WTC11 (cell line): ENCODE data around the gene GBP5. TPM values are rescaled to one million over a fixed set of nuclear protein-coding genes. Genes with fewer than 3 reads are reported as not detected.
A peak's percentile ranks its signal among the peaks of the same experiment; 100 is the strongest.

Experiments used
- ATAC-seq: fragments of 200-7000 bp; cut with Tn5 transposase; 2 replicates; pipeline ENCODE4 v1.10.0; 2021; ENCODE audit warnings: mild to moderate bottlenecking, moderate library complexity
- CTCF ChIA-PET: fragments of 300-600 bp; sonication (Branson Sonifier 250); formaldehyde crosslinking; loops from one replicate; lab custom pipeline; 2021; ENCODE audit warnings: antibody characterized with exemption; lab: Charles Lee
- POLR2A ChIA-PET: fragments of 350-600 bp; sonication (Branson Sonifier 250); formaldehyde crosslinking; loops from one replicate; lab custom pipeline; 2021; ENCODE audit warnings: antibody characterized with exemption; lab: Charles Lee
- DNase-seq: peaks from one replicate; pipeline ENCODE4 v3.0.0; 2021; ENCODE audit warnings: low spot score
- H3K27ac Mint-ChIP-seq: 2 replicates; pipeline ENCODE4 v1.8.0; 2021; ENCODE audit warnings: mixed read lengths
- H3K27me3 Mint-ChIP-seq: 2 replicates; pipeline ENCODE4 v1.8.0; 2021; ENCODE audit warnings: low read depth, mild to moderate bottlenecking, moderate library complexity, mixed read lengths
- H3K36me3 Mint-ChIP-seq: 2 replicates; pipeline ENCODE4 v1.8.0; 2021; ENCODE audit warnings: mixed read lengths
- H3K4me1 Mint-ChIP-seq: 2 replicates; pipeline ENCODE4 v1.8.0; 2022; ENCODE audit warnings: mixed read lengths
- H3K4me3 Mint-ChIP-seq: 2 replicates; pipeline ENCODE4 v1.8.0; 2021; ENCODE audit warnings: mild to moderate bottlenecking, moderate library complexity, mixed read lengths
- H3K9me3 Mint-ChIP-seq: 2 replicates; pipeline ENCODE4 v1.8.0; 2021; ENCODE audit warnings: mixed read lengths
- ARID4B ChIP-seq: sonication (generic); formaldehyde crosslinking; IDR thresholded peaks from 2 replicates; pipeline ENCODE4 v1.8.0; 2023; ENCODE audit warnings: missing genetic modification reagents, mild to moderate bottlenecking, borderline replicate concordance
- ATF6 ChIP-seq: sonication (generic); formaldehyde crosslinking; IDR thresholded peaks from 2 replicates; pipeline ENCODE4 v1.8.1; 2023; ENCODE audit warnings: mild to moderate bottlenecking, missing genetic modification reagents
- CDX4 ChIP-seq: fragments of 250-450 bp; sonication (Bioruptor Pico); IDR thresholded peaks from 2 replicates; pipeline ENCODE4 v1.9.0; 2021; ENCODE audit warnings: moderate library complexity, mild to moderate bottlenecking, inconsistent platforms, borderline replicate concordance
- CREB1 ChIP-seq: sonication (generic); formaldehyde crosslinking; IDR thresholded peaks from 2 replicates; pipeline ENCODE4 v1.8.0; 2023; ENCODE audit warnings: mild to moderate bottlenecking, missing genetic modification reagents
- E2F4 ChIP-seq: sonication (generic); formaldehyde crosslinking; IDR thresholded peaks from 2 replicates; pipeline ENCODE4 v1.8.1; 2022; ENCODE audit warnings: low read depth, mild to moderate bottlenecking, moderate library complexity, missing genetic modification reagents, borderline replicate concordance
- ERG ChIP-seq: fragments of 250-450 bp; sonication (Bioruptor Pico); IDR thresholded peaks from 2 replicates; pipeline ENCODE4 v1.8.0; 2021; ENCODE audit warnings: mild to moderate bottlenecking
- GABPB1 ChIP-seq: sonication (generic); formaldehyde crosslinking; IDR thresholded peaks from 2 replicates; pipeline ENCODE4 v1.8.1; 2023; ENCODE audit warnings: mild to moderate bottlenecking, missing genetic modification reagents
- GRHL2 ChIP-seq: fragments of 250-450 bp; sonication (Bioruptor Pico); IDR thresholded peaks from 2 replicates; pipeline ENCODE4 v1.8.0; 2022; ENCODE audit warnings: mild to moderate bottlenecking, moderate library complexity; ENCODE audit not compliant: insufficient replicate concordance, severe bottlenecking
- IRF1 ChIP-seq: sonication (generic); formaldehyde crosslinking; IDR thresholded peaks from 2 replicates; pipeline ENCODE4 v1.8.0; 2023; ENCODE audit warnings: missing genetic modification reagents
- IRF2 ChIP-seq: sonication (generic); formaldehyde crosslinking; IDR thresholded peaks from 2 replicates; pipeline ENCODE4 v1.8.0; 2022; ENCODE audit warnings: low read depth, missing genetic modification reagents, borderline replicate concordance
- KAT7 ChIP-seq: sonication (generic); formaldehyde crosslinking; IDR thresholded peaks from 2 replicates; pipeline ENCODE4 v1.8.1; 2023; ENCODE audit warnings: missing genetic modification reagents, mild to moderate bottlenecking, borderline replicate concordance
- NR1H2 ChIP-seq: sonication (generic); formaldehyde crosslinking; IDR thresholded peaks from 2 replicates; pipeline ENCODE4 v1.9.0; 2021; ENCODE audit warnings: mild to moderate bottlenecking, moderate library complexity, missing genetic modification reagents
- NR2C2 ChIP-seq: sonication (generic); formaldehyde crosslinking; IDR thresholded peaks from 2 replicates; pipeline ENCODE4 v1.8.0; 2022; ENCODE audit warnings: mild to moderate bottlenecking, missing genetic modification reagents
- RELA ChIP-seq: sonication (generic); formaldehyde crosslinking; IDR thresholded peaks from 2 replicates; pipeline ENCODE4 v1.8.1; 2022; ENCODE audit warnings: missing genetic modification reagents, mild to moderate bottlenecking, borderline replicate concordance
- RORB ChIP-seq: fragments of 250-450 bp; sonication (Bioruptor Pico); IDR thresholded peaks from 2 replicates; pipeline ENCODE4 v1.9.0; 2021; ENCODE audit warnings: mild to moderate bottlenecking
- TCF7 ChIP-seq: sonication (generic); formaldehyde crosslinking; IDR thresholded peaks from 2 replicates; pipeline ENCODE4 v1.8.0; 2022; ENCODE audit warnings: mild to moderate bottlenecking, low read depth, missing genetic modification reagents, moderate library complexity
- TEAD1 ChIP-seq: sonication (generic); formaldehyde crosslinking; IDR thresholded peaks from 2 replicates; pipeline ENCODE4 v1.8.0; 2022; ENCODE audit warnings: mild to moderate bottlenecking, missing genetic modification reagents
- TP53 ChIP-seq: sonication (generic); formaldehyde crosslinking; IDR thresholded peaks from 2 replicates; pipeline ENCODE4 v1.8.1; 2023; ENCODE audit warnings: mild to moderate bottlenecking, missing genetic modification reagents
- ZNF121 ChIP-seq: sonication (generic); formaldehyde crosslinking; IDR thresholded peaks from 2 replicates; pipeline ENCODE4 v1.8.0; 2023; ENCODE audit warnings: missing genetic modification reagents
- total RNA-seq: library from RNA; stranded (reverse); gene quantifications from 3 replicates; pipeline ENCODE4 v1.2.3, GENCODE V29; 2021
- TF ChIP-seq, protein P1 (sequence below): sonication (generic); formaldehyde crosslinking; IDR thresholded peaks from 2 replicates; pipeline ENCODE4 v1.8.0; 2023; ENCODE audit warnings: mild to moderate bottlenecking, missing genetic modification reagents

The GBP5 gene
- total RNA-seq, 1 experiment from 2014 or later = 0.17 TPM

DNA sequence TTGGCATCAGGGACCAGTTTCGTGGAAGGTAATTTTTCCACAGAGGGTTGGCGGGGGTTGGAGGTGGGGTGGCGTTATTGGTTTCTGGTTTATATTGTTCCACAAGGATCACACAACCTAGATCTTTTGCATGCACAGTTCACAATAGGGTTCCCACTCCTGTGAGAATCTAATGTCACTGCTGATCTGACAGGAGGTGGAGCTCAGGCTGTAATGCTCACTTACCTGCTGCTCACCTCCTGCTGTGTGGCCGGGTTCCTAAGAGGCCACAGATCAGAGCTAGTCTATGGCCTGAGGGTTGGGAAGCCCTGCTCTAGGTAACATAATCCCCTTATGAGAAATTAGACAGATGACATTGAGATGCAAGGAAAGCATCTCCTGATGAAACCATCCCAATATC is 12.6 kb downstream of the GBP5 start:
- DNase-seq = no peak
- POLR2A ChIA-PET = no interaction called here
- Mint-ChIP-seq H3K9me3 (no peaks in the 10 kb centered on the region), H3K4me3 (no peak overlapping the region)
- TF ChIP-seq, protein P1, sequence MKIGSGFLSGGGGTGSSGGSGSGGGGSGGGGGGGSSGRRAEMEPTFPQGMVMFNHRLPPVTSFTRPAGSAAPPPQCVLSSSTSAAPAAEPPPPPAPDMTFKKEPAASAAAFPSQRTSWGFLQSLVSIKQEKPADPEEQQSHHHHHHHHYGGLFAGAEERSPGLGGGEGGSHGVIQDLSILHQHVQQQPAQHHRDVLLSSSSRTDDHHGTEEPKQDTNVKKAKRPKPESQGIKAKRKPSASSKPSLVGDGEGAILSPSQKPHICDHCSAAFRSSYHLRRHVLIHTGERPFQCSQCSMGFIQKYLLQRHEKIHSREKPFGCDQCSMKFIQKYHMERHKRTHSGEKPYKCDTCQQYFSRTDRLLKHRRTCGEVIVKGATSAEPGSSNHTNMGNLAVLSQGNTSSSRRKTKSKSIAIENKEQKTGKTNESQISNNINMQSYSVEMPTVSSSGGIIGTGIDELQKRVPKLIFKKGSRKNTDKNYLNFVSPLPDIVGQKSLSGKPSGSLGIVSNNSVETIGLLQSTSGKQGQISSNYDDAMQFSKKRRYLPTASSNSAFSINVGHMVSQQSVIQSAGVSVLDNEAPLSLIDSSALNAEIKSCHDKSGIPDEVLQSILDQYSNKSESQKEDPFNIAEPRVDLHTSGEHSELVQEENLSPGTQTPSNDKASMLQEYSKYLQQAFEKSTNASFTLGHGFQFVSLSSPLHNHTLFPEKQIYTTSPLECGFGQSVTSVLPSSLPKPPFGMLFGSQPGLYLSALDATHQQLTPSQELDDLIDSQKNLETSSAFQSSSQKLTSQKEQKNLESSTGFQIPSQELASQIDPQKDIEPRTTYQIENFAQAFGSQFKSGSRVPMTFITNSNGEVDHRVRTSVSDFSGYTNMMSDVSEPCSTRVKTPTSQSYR = no peak
- no peak for TF ChIP-seq TP53 (CRISPR knock-in tag)
- TF ChIP-seq RELA (CRISPR knock-in tag) = no peak
- no peak for TF ChIP-seq KAT7 (CRISPR knock-in tag)
- no peak for TF ChIP-seq ATF6 (CRISPR knock-in tag)
- no peak for TF ChIP-seq TCF7
- TF ChIP-seq GRHL2 (CRISPR knock-in tag) = no peak
- TF ChIP-seq IRF1 (CRISPR knock-in tag) = no peak
- TF ChIP-seq E2F4 = no peak
- no peak for TF ChIP-seq ERG (CRISPR knock-in tag)
- TF ChIP-seq CREB1 (CRISPR knock-in tag) = no peak
- TF ChIP-seq GABPB1 (CRISPR knock-in tag) = no peak
- TF ChIP-seq ARID4B (CRISPR knock-in tag) = no peak
- TF ChIP-seq TEAD1 (CRISPR knock-in tag) = no peak
- TF ChIP-seq ZNF121 = no peak
- TF ChIP-seq NR1H2 (CRISPR knock-in tag) = no peak
- no peak for TF ChIP-seq NR2C2
- TF ChIP-seq RORB (CRISPR knock-in tag) = no peak
- TF ChIP-seq IRF2 (CRISPR knock-in tag) = no peak
- no peak for TF ChIP-seq CDX4 (CRISPR knock-in tag)
- TF ChIP-seq, all 79 proteins: peak for 0
- ATAC-seq = peak; percentile 38; the same call in 1 of the 2 replicates
- peaks cover 15% of the 10 kb centered on the region for H3K4me1 Mint-ChIP-seq
- H3K27me3 Mint-ChIP-seq = no peaks in the 10 kb centered on the region
- no peaks in the 10 kb centered on the region for H3K36me3 Mint-ChIP-seq
- CTCF ChIA-PET = interaction anchor here (1.1 kb wide), 1 partner anchor 145 kb away, joined by 3 read pairs; no protein-coding TSS in a partner anchor
- no peak overlapping the region for H3K27ac Mint-ChIP-seq
